ENCODE data around the gene GPR55.

The GPR55 gene

GRCh38 chr2:230877759-230878598 is 47.1 kb downstream of the GPR55 start:
- peak; percentile 78 for DNase-seq

- no peak for DNase-seq
Observed at GRCh38 chr2:230877116-230877758, 47.8 kb downstream of the GPR55 start.

GRCh38 chr2:230875347-230876315 is 49.4 kb downstream of the GPR55 start:
- no peak for DNase-seq

- no peak for DNase-seq
Observed at GRCh38 chr2:230874876-230875275, 50.2 kb downstream of the GPR55 start.

- no peak for DNase-seq
Observed at GRCh38 chr2:230874456-230874855, 50.6 kb downstream of the GPR55 start.

GRCh38 chr2:230873661-230874401 is 51.2 kb downstream of the GPR55 start:
- DNase-seq = no peak

GRCh38 chr2:230872968-230873660 is 51.9 kb downstream of the GPR55 start:
- no peak for DNase-seq

GRCh38 chr2:230872151-230872967 is 52.7 kb downstream of the GPR55 start:
- no peak for DNase-seq

GRCh38 chr2:230871361-230872150 is 53.5 kb downstream of the GPR55 start:
- no peak for DNase-seq

- DNase-seq = no peak
Observed at GRCh38 chr2:230870544-230871360, 54.3 kb downstream of the GPR55 start.

- no peak for DNase-seq
Observed at GRCh38 chr2:230869914-230870543, 55.0 kb downstream of the GPR55 start.

GRCh38 chr2:230868947-230869913 is 55.8 kb downstream of the GPR55 start:
- DNase-seq = no peak

- no peak for DNase-seq
Observed at GRCh38 chr2:230868161-230868946, 56.7 kb downstream of the GPR55 start.

GRCh38 chr2:230866756-230867523 is 58.1 kb downstream of the GPR55 start:
- peak; percentile 62 for DNase-seq
